HG03064 (cell line): ENCODE data around the gene CPNE4.

Experiments
- ATAC-seq: cut with Tn5 transposase; IDR thresholded peaks from one replicate; pipeline ENCODE4 v1.9.1; 2021; ENCODE audit warnings: low read depth; ENCODE audit not compliant: unreplicated experiment

The CPNE4 gene

GRCh38 chr3:131549340-131549739 lies 485.5 kb downstream of the CPNE4 start:
- ATAC-seq, result no peak

GRCh38 chr3:131547585-131547984 lies 487.2 kb downstream of the CPNE4 start:
- no peak for ATAC-seq

DNA sequence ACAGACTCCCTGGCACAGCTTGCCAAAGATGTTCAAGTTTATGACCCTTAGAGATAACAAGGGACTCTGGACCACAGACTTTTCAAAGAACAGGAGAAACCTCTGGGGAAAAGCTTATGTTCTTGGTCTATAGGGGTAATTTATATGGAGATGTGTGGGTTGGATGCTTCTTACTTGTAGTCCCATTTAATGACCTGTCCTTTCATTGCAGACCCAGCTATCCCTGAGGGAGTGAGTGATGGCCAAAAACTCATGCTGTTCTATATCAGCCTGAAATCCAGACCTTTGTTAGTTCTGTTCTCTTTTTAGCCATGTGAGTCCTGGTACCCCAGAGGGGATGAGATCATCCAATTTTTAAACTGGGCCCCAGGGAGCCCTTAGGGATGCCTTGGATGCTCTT lies 488.4 kb downstream of the CPNE4 start:
- no peak for ATAC-seq

DNA sequence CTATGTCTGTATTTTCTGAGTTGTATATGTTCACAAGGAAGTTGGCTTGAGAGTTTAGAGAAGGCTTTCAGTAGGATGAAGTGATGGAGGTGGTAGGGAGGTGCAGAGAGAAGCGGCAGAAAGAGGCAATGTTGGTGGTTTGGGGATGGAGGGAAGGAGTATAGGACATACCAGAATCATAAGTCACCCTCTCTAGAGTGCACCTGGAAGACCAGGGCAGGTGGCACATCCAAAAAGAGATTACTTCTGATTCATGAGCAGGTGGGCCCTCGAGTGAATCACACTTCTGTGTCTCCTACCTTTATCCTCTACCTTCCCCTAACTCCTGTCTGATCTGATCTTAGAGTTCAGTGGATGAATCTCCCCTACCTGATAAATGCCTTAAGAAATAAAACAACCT lies 490.3 kb downstream of the CPNE4 start:
- no peak for ATAC-seq

GRCh38 chr3:131543714-131544113 lies 491.1 kb downstream of the CPNE4 start:
- no peak for ATAC-seq

DNA sequence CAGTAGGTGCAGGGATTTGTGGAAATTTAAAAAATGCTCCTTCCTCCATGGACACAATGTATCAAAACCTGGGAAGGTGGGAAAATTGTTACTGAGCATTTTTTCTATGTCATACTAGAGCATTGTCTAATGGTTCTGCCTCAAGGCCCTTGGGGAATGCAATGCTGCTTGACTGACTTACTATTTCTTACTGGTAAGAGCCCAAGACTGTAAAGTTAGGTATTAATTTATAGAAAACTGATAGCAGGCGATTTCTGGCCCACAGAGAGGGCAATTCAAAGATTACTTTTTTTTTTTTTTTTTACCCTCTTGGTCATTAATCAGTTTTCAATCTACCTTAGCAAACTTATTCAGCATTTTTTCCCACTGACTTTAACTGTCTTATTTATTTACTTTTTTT lies 493.5 kb downstream of the CPNE4 start:
- no peak for ATAC-seq

DNA sequence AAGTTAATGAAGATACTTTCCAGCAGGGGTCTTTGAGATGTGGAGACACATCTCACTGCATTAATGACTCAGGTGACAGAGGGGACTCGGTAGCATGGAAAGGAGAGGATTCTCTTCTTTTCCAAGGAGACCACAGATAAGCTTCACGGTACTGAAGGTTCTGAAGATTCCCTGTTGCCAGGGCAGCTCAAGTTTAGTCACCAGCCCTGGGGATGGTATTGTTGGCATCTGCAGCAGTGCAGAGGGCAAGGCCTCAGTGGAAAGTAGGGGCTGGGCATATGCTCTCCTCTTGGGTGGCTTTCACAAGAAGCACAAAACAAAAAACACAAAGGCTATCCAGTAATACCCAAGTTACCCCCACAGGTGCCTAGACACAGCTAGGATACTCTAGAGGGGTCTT lies 494.0 kb downstream of the CPNE4 start:
- no peak for ATAC-seq

GRCh38 chr3:131540143-131540542 lies 494.7 kb downstream of the CPNE4 start:
- ATAC-seq, result no peak

GRCh38 chr3:131538968-131539367 lies 495.8 kb downstream of the CPNE4 start:
- ATAC-seq, result no peak

DNA sequence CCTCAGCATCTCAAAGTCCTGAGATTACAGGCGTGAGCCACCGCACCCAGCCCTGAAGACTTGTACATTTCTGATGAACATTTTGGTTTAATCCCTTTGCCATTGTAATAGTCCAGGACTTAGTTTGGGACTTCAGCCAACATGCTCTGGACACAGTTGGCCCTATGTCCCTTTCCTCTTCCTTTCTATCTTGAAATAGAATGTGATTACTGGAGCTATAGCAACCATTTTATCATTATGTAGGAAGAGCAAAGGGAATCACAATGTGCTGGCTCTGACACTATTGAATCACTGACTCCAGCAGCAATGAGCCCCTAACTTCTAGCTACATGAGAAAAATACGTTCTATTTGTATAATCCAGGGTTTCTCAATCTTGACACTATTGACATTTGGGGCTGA lies 497.3 kb downstream of the CPNE4 start:
- ATAC-seq, result no peak

DNA sequence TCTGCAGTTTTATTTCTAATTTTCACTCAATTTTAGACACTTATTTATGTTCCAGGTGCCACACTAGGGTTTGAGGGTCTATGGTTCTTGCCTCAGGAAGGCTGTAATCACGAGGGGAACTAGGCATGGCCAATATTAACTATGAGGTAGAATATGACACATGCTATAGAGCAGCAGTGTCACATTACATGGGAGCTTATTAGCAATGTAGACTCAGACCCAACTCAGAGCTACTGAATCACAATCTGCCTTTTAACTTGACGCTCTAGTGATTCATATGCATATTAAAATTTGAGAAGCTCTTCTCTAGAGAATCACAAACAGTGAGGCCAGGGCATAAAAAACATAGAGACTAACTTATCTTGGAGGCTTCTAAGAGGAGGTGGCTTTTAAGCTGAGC lies 499.2 kb downstream of the CPNE4 start:
- no peak for ATAC-seq

DNA sequence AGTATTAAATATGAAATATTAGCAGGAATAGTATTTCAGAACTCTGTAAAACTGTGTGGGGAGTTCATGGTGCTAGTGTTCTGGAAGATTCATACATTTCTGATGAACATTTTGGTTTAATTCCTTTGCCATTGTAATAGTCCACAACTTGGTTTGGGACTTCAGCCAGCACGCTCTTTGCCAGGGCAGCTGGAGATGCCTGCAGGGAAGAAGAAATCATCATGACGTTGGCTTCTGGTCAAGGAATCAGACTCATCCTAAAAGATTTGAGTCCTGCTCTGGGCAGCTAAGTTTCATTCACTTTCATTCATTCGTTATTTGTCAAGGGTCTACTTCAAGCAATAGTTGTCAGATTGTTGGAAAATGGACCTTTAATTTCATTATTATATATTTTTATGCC lies 499.7 kb downstream of the CPNE4 start:
- ATAC-seq, result no peak

GRCh38 chr3:131532645-131533044 lies 502.2 kb downstream of the CPNE4 start:
- no peak for ATAC-seq

- no peak for ATAC-seq
These were observed 504.0 kb downstream of the CPNE4 start for GRCh38 chr3:131530843-131531242.

- no peak for ATAC-seq
These were observed 504.4 kb downstream of the CPNE4 start for GRCh38 chr3:131530388-131530787.

DNA sequence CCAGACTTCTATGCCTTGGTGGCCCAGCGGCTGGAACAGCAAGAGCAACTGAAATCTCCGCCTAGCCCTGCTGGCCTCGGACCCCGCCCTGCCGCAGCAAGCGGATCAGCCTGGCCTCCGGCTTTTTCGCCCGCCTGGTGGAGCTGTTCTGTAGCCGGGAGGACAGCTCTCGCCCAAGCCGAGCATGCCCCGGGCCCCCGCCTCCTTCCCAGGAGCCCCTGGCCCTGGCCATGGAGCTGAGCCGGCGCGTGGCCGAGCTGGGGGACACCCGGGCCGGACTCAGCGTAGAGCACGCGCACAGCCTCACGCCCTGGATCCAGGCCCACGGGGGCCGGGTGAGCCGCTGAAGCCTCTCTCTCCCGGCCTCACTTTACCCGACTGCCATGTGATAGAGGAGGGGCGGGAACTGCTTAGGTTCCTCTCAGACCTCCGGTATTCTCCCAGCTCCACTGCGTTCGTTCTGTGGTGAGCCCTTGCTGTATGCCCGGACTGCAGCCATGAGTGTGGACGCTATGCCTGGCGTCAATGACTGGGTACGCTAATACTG lies 507.9 kb downstream of the CPNE4 start:
- no peak for ATAC-seq

DNA sequence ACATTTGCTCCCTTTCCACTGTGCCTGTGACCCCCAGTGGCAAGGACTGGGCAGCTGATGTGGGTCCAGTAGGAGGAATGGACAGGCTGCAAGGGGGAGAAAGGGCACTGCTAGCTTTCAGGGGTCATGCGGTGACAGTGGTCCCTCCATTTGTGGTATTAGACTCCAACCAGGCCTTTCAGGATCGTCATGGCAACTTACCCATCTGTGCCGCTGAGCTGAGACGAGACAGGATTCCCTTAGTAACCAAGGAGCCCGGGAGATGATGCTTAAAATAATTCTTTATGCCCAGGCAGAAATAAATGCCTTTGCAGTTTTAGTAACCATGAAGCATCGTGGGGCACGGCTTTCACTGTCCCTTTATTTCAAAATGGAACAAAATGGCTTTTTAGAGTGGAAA lies 516.1 kb downstream of the CPNE4 start:
- no peak for ATAC-seq

GRCh38 chr3:131505421-131505820 lies 529.4 kb downstream of the CPNE4 start:
- no peak for ATAC-seq

DNA sequence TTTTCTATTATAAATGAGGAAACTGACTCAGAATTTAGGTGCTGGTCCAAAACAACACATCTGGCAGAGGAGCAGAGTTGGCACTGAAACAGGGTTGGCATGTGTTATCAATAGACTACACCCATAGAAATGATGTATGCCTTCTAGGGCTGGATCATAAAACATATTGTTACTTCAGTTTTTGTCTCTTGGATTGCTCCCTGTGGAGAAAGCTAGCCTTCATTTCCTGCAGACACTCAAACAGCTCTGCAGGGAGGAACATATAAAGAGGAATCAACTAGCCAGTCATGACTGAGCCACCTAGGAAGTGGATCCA lies 531.5 kb downstream of the CPNE4 start:
- ATAC-seq, result no peak

DNA sequence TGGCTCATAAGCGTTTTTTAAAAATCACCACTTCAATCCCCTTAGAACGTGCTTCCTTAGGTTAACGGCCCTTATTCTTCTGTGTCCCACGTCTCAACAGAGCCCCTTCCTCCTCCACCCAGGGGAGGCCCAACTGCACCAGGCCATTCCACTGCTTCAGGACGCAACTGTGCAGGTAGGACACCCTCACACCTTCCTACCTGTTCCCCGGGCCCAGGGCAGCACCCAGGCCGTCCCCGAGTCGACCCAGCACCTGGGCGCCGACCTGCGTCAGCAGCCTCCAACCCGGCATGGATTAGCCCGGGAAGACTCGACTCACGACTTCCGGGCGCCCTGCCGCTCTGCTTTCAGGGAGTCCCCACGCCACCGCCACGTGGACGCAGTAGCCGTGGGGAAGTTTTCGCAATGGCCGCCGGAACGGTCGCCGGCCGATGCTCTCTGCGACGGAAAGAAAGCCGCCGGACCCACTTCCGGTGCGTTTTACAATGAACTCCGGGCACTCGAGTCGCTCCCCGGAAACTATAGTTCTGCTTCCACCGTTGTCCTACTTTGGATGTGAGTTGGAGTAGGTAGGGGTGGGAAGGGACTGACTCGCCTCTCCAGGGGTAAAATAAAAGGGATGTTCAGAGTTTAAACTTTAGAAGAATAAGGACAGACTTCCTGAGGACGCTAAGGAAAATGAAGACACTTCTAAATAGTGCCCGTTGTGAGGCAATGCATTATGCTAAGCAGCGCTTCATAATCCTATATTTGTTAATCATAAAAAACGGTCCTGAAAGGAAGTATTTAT lies 532.1 kb downstream of the CPNE4 start, which contains the start of gene MRPL3:
MRPL3 (minus strand) TSS at position 442 of the 790 bp plus-strand sequence; CDS start at position 292, 150 bp downstream.
- peak; percentile 96 for ATAC-seq

DNA sequence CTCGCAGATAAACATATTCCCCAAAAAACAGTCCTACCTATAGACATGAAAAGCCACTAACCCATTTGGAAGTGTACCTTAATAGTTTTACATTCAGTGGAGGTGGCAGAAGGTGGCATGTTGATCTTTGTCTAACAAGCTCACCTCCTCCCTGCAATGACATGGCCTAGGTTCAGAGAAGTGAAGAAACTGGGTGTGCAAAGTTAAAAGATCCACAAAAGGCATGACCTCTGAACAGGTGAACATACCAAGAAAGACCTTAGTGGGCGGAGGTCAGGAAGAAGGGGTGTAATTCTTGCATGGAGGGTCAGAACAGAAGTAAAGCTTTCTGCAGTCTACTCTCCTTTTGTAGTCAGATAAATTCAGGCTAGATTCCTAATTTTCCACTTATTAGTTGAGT lies 532.9 kb downstream of the CPNE4 start:
- no peak for ATAC-seq

GRCh38 chr3:131494706-131495105 lies 540.1 kb downstream of the CPNE4 start:
- ATAC-seq, result no peak

GRCh38 chr3:131491775-131492174 lies 543.0 kb downstream of the CPNE4 start:
- no peak for ATAC-seq
